ENCODE results near the gene SQSTM1. TPM values are rescaled to one million over a fixed set of nuclear protein-coding genes. Genes with fewer than 3 reads are reported as not detected.
"Not testable (repeated sequence)": the region's sequence is repeated elsewhere in the genome, so short reads cannot be mapped to it uniquely, and the experiment has no call there.

SQSTM1 gene
- total RNA-seq, 1 experiment from 2014 or later = 78.5 TPM

GRCh38 chr5:179834120-179834519, 13.4 kb downstream of the SQSTM1 start:
- H3K36me3 Mint-ChIP-seq = peaks cover 78% of the 10 kb centered on the region
- POLR2A ChIA-PET = no interaction called here
- H3K9me3 Mint-ChIP-seq = peaks cover 14% of the 10 kb centered on the region
- no peak for DNase-seq (ENCODE audit: low spot score)
- ATAC-seq = no peak
- CTCF ChIA-PET = no interaction called here
- TF ChIP-seq ZNF219 (CRISPR knock-in tag; IDR thresholded peaks at IDR 0.05; ENCODE audit: borderline replicate concordance) = no peak
- TF ChIP-seq NFYB (CRISPR knock-in tag; conservative IDR thresholded peaks at IDR 0.05; ENCODE audit: low read depth) = no peak
- TF ChIP-seq ZBTB21 (CRISPR knock-in tag; IDR thresholded peaks at IDR 0.05; ENCODE audit: borderline replicate concordance) = no peak
- H3K4me1 Mint-ChIP-seq = peaks cover 10% of the 10 kb centered on the region
- no peak overlapping the region for H3K27ac Mint-ChIP-seq
- H3K4me3 Mint-ChIP-seq = no peak overlapping the region
- no peaks in the 10 kb centered on the region; the same call in 1 of the 2 replicates for H3K27me3 Mint-ChIP-seq (ENCODE audit: low read depth)

GRCh38 chr5:179834871-179835270, 14.2 kb downstream of the SQSTM1 start:
- CTCF ChIA-PET; H3K27ac Mint-ChIP-seq; POLR2A ChIA-PET; DNase-seq (ENCODE audit: low spot score); H3K4me1 Mint-ChIP-seq; ATAC-seq; H3K27me3 Mint-ChIP-seq (ENCODE audit: low read depth); H3K4me3 Mint-ChIP-seq: not testable (repeated sequence)
- Mint-ChIP-seq H3K9me3 (peaks cover 13% of the 10 kb centered on the region), H3K36me3 (peaks cover 76% of the 10 kb centered on the region)

GRCh38 chr5:179836225-179837019, 15.7 kb downstream of the SQSTM1 start:
- no peak for TF ChIP-seq JAZF1 (CRISPR knock-in tag; IDR thresholded peaks at IDR 0.05)
- no peak for TF ChIP-seq NR3C1 (CRISPR knock-in tag; conservative IDR thresholded peaks at IDR 0.05; ENCODE audit: low read depth)
- TF ChIP-seq HMGA2 (CRISPR knock-in tag; IDR thresholded peaks at IDR 0.05) = no peak
- no peak for TF ChIP-seq SOX15 (CRISPR knock-in tag; IDR thresholded peaks at IDR 0.05)
- no peak for TF ChIP-seq ETV6 (CRISPR knock-in tag; IDR thresholded peaks at IDR 0.05)
- no peak for TF ChIP-seq MXD4 (CRISPR knock-in tag; IDR thresholded peaks at IDR 0.05; ENCODE audit: borderline replicate concordance)
- TF ChIP-seq ATF6 (CRISPR knock-in tag; IDR thresholded peaks at IDR 0.05) = no peak
- no peak for TF ChIP-seq MYBL2 (CRISPR knock-in tag; IDR thresholded peaks at IDR 0.05)
- no peak for TF ChIP-seq ELF4 (CRISPR knock-in tag; IDR thresholded peaks at IDR 0.05; ENCODE audit: low read depth)
- no peak for TF ChIP-seq ZNF512 (CRISPR knock-in tag; IDR thresholded peaks at IDR 0.05; ENCODE audit: borderline replicate concordance)
- TF ChIP-seq OVOL2 (CRISPR knock-in tag; IDR thresholded peaks at IDR 0.05; ENCODE audit: borderline replicate concordance) = no peak
- no peak for TF ChIP-seq ESRRA (CRISPR knock-in tag; IDR thresholded peaks at IDR 0.05; ENCODE audit: borderline replicate concordance)
- ChIA-PET POLR2A (no interaction called here), CTCF (no interaction called here)
- H3K27ac Mint-ChIP-seq = no peak overlapping the region
- H3K27me3 Mint-ChIP-seq (ENCODE audit: low read depth) = no peaks in the 10 kb centered on the region; the same call in 1 of the 2 replicates
- H3K9me3 Mint-ChIP-seq = peaks cover 11% of the 10 kb centered on the region
- peaks cover 78% of the 10 kb centered on the region for H3K36me3 Mint-ChIP-seq
- DNase-seq (ENCODE audit: low spot score) (no peak), ATAC-seq (peak; percentile 24; the same call in 1 of the 2 replicates)
- H3K4me3 Mint-ChIP-seq = no peak overlapping the region
- no peaks in the 10 kb centered on the region for H3K4me1 Mint-ChIP-seq

Data from WTC11 (cell line).